GM19372 (cell line): Measurements from ENCODE around the gene SLC25A26.

Experiments
- ATAC-seq: cut with Tn5 transposase; IDR thresholded peaks from one replicate; pipeline ENCODE4 v1.9.1; 2021; ENCODE audit warnings: mild to moderate bottlenecking, low read depth, moderate library complexity; ENCODE audit not compliant: unreplicated experiment

SLC25A26 gene

GRCh38 chr3:66426135-66426534, 205.3 kb downstream of the SLC25A26 start:
- no peak for ATAC-seq

- no peak for ATAC-seq
Observed at GRCh38 chr3:66427352-66427751, 206.6 kb downstream of the SLC25A26 start.

- ATAC-seq = no peak
Observed at GRCh38 chr3:66427951-66428474, 207.2 kb downstream of the SLC25A26 start.
